Measurements from ENCODE around the gene VPS18. TPM values are rescaled to one million over a fixed set of nuclear protein-coding genes. Genes with fewer than 3 reads are reported as not detected.

Gene VPS18
- total RNA-seq, 1 donor from 2014 or later: 41.5 TPM

DNA sequence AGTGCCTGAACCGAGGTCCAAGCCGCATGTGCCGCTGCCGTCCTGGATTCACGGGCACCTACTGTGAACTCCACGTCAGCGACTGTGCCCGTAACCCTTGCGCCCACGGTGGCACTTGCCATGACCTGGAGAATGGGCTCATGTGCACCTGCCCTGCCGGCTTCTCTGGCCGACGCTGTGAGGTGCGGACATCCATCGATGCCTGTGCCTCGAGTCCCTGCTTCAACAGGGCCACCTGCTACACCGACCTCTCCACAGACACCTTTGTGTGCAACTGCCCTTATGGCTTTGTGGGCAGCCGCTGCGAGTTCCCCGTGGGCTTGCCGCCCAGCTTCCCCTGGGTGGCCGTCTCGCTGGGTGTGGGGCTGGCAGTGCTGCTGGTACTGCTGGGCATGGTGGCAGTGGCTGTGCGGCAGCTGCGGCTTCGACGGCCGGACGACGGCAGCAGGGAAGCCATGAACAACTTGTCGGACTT is 42.0 kb downstream of the VPS18 start:
- DNase-seq (ENCODE audit: low read depth in 2 of 2): peak in 1 of 2 donors; percentile 28

- DNase-seq (ENCODE audit: low read depth in 2 of 2): peak in 1 of 2 donors; percentile 59
Measured at GRCh38 chr15:40936709-40937666, 42.7 kb downstream of the VPS18 start.

GRCh38 chr15:40937762-40938535 is 43.7 kb downstream of the VPS18 start:
- peak; percentile 42 to 69 for DNase-seq (ENCODE audit: low read depth in 2 of 2)

GRCh38 chr15:40938536-40938870 is 44.3 kb downstream of the VPS18 start:
- DNase-seq (ENCODE audit: low read depth in 2 of 2): peak in 1 of 2 donors; percentile 33

GRCh38 chr15:40940296-40940801 is 46.1 kb downstream of the VPS18 start:
- peak; percentile 90 to 98 for DNase-seq (ENCODE audit: low read depth in 2 of 2)

- no peak for DNase-seq (ENCODE audit: low read depth in 2 of 2)
Measured at GRCh38 chr15:40941068-40941527, 46.8 kb downstream of the VPS18 start.

- peak; percentile 94 to 97 for DNase-seq (ENCODE audit: low read depth in 2 of 2)
Measured at GRCh38 chr15:40941528-40942336, 47.5 kb downstream of the VPS18 start.

DNA sequence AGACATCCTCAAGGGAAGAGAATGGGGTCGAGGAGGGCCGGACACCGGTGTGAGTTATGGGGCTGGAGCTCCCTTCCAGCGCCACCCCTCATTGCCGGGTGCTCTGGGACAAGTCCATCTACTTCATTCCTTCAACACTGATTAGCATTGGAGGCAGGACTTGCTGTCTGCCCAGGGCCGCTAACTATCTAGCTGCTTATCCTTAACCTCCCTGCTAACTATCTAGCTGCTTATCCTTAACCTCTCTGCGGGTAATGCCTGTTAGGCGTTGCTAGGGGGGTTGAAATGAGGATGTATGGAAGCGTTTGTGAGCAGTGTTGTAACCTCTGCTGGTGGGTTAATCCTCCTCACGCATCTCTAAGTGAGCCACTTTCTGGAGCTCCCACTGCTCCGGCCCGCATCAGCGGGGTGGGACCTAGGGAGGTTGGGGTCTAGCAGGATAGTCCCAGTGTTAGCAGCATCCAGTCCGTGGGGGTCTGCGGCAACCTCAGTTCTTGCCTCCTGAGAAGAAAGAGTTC is 48.1 kb downstream of the VPS18 start:
- DNase-seq (ENCODE audit: low read depth in 2 of 2): peak; percentile 36 to 42

DNA sequence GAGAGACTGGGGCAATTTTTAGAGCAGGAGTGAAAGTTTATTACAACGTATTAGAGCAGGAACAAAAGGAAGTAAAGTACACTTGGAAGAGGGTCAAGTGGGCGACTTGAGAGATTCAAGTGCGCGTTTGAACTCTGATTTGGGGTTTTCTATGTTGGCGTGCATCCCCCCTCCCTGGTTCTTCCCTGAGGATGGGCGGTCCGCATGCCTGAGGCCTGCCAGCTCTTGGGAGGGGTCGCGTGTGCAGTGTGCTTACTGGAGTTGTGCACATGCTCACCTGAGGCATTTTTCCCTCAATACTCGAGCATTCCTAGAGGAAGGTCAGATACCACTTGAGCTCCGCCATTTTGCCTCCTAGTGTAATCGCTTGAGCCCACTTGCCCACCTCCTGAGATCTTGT is 48.6 kb downstream of the VPS18 start:
- no peak for DNase-seq (ENCODE audit: low read depth in 2 of 2)

- DNase-seq (ENCODE audit: low read depth in 2 of 2): no peak
Measured at GRCh38 chr15:40943764-40944365, 49.6 kb downstream of the VPS18 start.

DNA sequence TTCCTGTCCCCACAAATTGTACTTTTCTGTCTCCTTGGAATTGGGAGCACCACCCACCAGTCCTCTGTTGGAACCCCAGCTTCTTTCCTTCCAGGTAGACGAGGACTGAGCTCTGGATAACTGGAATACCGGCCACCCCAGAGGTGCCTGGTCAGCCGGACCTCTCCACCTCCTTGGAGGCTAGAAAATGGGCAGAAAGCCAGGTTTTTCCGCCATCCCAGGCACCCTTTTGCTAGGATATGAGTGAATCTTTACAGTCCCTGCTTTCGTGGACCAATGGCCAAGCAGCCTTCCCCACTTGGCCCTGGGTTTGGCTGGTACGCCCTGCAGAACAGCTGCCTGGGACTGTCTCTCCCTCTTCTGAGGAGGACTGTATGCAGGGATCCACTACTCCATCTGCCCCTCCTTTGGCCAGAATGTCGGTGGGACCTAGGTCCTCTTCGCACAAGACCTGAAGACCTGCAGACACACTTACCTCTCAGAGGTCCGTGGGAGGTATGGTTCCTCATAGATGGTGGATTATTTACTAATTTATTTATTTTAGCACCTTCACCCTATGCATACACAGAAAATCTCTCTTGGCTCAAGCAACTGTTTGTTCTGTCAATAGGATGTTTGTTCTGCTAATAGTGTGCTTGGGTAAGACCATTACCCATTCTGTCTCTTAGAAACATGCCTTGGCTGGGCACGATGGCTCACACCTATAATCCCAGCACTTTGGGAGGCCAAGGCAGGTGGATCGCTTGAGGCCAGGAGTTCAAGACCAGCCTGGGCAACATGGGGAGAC is 50.5 kb downstream of the VPS18 start:
- no peak for DNase-seq (ENCODE audit: low read depth in 2 of 2)

GRCh38 chr15:40948706-40949473 is 54.6 kb downstream of the VPS18 start:
- no peak for DNase-seq (ENCODE audit: low read depth in 2 of 2)

- no peak for DNase-seq (ENCODE audit: low read depth in 2 of 2)
Measured at GRCh38 chr15:40949756-40950207, 55.5 kb downstream of the VPS18 start.

- no peak for DNase-seq (ENCODE audit: low read depth in 2 of 2)
Measured at GRCh38 chr15:40951764-40952163, 57.5 kb downstream of the VPS18 start.

- DNase-seq (ENCODE audit: low read depth in 2 of 2): no peak
Measured at GRCh38 chr15:40952301-40952900, 58.2 kb downstream of the VPS18 start.

DNA sequence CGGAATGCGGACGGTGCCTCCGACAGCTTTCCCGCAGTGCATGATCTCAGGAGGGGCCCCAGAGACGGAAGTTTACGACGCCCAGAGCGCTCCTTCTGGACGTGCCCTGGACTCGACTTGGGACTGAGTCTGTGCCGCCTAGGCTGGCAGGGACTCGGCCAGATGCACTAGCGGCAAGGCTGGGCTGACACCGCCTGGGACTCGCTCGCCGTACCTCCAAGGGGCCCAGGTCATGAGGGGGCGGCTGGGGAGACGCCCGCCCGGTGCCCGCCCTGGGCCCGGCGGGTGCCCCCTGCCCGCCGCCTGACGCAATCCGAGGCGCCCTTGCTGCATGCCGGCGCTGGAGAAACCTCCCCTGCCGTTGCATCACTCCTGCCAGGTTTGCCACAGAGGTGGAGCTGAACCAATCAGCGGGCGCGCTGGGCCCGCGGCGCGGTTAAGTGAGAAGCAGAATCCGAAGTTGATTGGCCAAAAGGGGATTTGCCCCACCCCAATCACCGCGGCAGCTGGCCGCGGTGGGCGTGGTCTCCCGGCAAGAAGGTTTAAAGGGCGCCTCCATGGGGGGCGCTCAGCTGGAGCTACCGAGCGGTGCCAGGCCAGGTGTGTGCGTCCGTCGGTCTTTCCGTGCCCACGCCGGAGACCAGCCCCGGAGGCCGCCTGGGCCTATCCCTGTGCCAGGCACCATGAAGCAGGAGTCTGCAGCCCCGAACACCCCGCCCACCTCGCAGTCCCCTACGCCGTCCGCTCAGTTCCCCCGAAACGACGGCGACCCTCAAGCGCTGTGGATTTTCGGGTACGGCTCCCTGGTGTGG is 58.9 kb downstream of the VPS18 start, which contains the start of gene CHAC1:
Gene CHAC1, plus strand, starts transcription at position 571 of the 812 bp plus-strand sequence. Its CDS starts 113 bp downstream, at position 684.
- DNase-seq (ENCODE audit: low read depth in 2 of 2): peak; percentile 96
